H1 (cell line): ENCODE measurements around the gene PPIA. TPM values are rescaled to one million over a fixed set of nuclear protein-coding genes. Genes with fewer than 3 reads are reported as not detected.

Experiments
- CTCF ChIA-PET: fragments of 300-600 bp; sonication (Branson Sonifier 250); formaldehyde crosslinking; loops from one replicate; lab custom pipeline; 2021; ENCODE audit not compliant: partially characterized antibody; lab: Charles Lee
- POLR2A ChIA-PET: fragments of 300-600 bp; sonication (Branson Sonifier 250); formaldehyde crosslinking; loops from one replicate; lab custom pipeline; 2021; ENCODE audit warnings: inconsistent platforms; ENCODE audit not compliant: partially characterized antibody; lab: Charles Lee
- DNase-seq, 2 experiments: peaks; one replicate each; pipeline versions ENCODE4 v3.0.0 to v3.0.0-alpha.2; 2010 to 2022; ENCODE audit warnings: low spot score in 2 of 2, low read depth in 1 of 2, mixed read lengths in 1 of 2
- FAIRE-seq: peaks from 2 replicates; lab custom pipeline; 2011; peaks lifted over from hg19 to GRCh38; lab: Jason Lieb, UNC
- H2AFZ ChIP-seq: 2 replicates; pipeline ENCODE4 v1.8.1; 2012; ENCODE audit warnings: low read length, inconsistent platforms
- H2AK5ac ChIP-seq: 2 replicates; pipeline ENCODE4 v1.6.1; 2013; ENCODE audit warnings: low read depth, low read length
- H2BK120ac ChIP-seq: replicated peaks from 2 replicates; pipeline ENCODE3; 2013; ENCODE audit warnings: low read depth, low read length, inconsistent platforms
- H2BK12ac ChIP-seq: 2 replicates; pipeline ENCODE4 v1.6.1; 2013; ENCODE audit warnings: low read depth, low read length
- H2BK15ac ChIP-seq: 2 replicates; pipeline ENCODE4 v1.6.1; 2013; ENCODE audit warnings: low read length
- H2BK20ac ChIP-seq: 2 replicates; pipeline ENCODE4 v1.6.1; 2013; ENCODE audit warnings: low read length
- H2BK5ac ChIP-seq: 2 replicates; pipeline ENCODE4 v1.6.1; 2013; ENCODE audit warnings: low read depth, low read length
- H3K14ac ChIP-seq: 2 replicates; pipeline ENCODE4 v1.6.1; 2013; ENCODE audit warnings: inconsistent platforms; ENCODE audit not compliant: insufficient read length
- H3K18ac ChIP-seq: 2 replicates; pipeline ENCODE4 v1.6.1; 2013; ENCODE audit warnings: low read length; ENCODE audit errors: extremely low read depth
- H3K23ac ChIP-seq: 2 replicates; pipeline ENCODE4 v1.6.1; 2013; ENCODE audit warnings: inconsistent platforms; ENCODE audit not compliant: insufficient read length
- H3K23me2 ChIP-seq: 2 replicates; pipeline ENCODE4 v1.6.1; 2013; ENCODE audit warnings: low read depth, low read length
- H3K27ac ChIP-seq: 2 replicates; pipeline ENCODE4 v1.6.1; 2011; ENCODE audit warnings: low read depth, low read length, inconsistent platforms
- H3K27me3 ChIP-seq, 4 experiments: replicated peaks in 1 of 4; 1 replicate in 1 of 4; 2 replicates in 3 of 4; pipeline versions ENCODE4 v1.6.1 to v1.8.1; 2011 to 2013; ENCODE audit warnings: low read length in 3 of 4, mild to moderate bottlenecking in 3 of 4, inconsistent platforms in 2 of 4, mixed read lengths in 2 of 4, moderate library complexity in 1 of 4; ENCODE audit not compliant: control insufficient read depth in 3 of 4, insufficient read depth in 3 of 4; ENCODE audit errors: extremely low read depth in 1 of 4
- H3K36me3 ChIP-seq, 4 experiments: 2 replicates each; pipeline versions ENCODE4 v1.6.1 to v1.8.1; 2011 to 2013; ENCODE audit warnings: mild to moderate bottlenecking in 4 of 4, low read length in 3 of 4, moderate library complexity in 2 of 4, control low read depth in 1 of 4, inconsistent platforms in 1 of 4; ENCODE audit not compliant: insufficient read depth in 4 of 4, control insufficient read depth in 2 of 4
- H3K4ac ChIP-seq: replicated peaks from 2 replicates; pipeline ENCODE3; 2013; ENCODE audit warnings: low read length, low read depth, mixed read lengths, inconsistent platforms; ENCODE audit not compliant: insufficient read length
- H3K4me1 ChIP-seq, 4 experiments: replicated peaks in 1 of 4; 1 replicate in 1 of 4; 2 replicates in 3 of 4; pipeline versions ENCODE4 v1.6.1 to v1.8.1; 2011 to 2013; ENCODE audit warnings: low read length in 3 of 4, inconsistent platforms in 2 of 4, mixed read lengths in 1 of 4; ENCODE audit not compliant: insufficient read depth in 4 of 4, control insufficient read depth in 3 of 4
- H3K4me2 ChIP-seq, 2 experiments: 2 replicates each; pipeline versions ENCODE4 v1.6.1 to v1.8.1; 2011 to 2013; ENCODE audit warnings: low read depth in 2 of 2, low read length in 2 of 2, control low read depth in 1 of 2, inconsistent platforms in 1 of 2, mild to moderate bottlenecking in 1 of 2; ENCODE audit not compliant: insufficient read depth in 1 of 2
- H3K4me3 ChIP-seq, 4 experiments: fragments of 200-600, 300-600 bp in 1 of 4; sonication (generic), shearing (Covaris generic), sonication (Bioruptor Twin) in 1 of 4; 2 replicates each; pipeline versions ENCODE4 v1.5.1 to v1.8.1; 2011 to 2016; ENCODE audit warnings: low read length in 4 of 4, low read depth in 3 of 4, control low read depth in 2 of 4, inconsistent platforms in 2 of 4, mild to moderate bottlenecking in 2 of 4, mixed read lengths in 1 of 4, moderate library complexity in 1 of 4; ENCODE audit not compliant: insufficient read depth in 2 of 4; ENCODE audit errors: extremely low read depth in 1 of 4
- H3K56ac ChIP-seq: replicated peaks from 2 replicates; pipeline ENCODE3; 2013; ENCODE audit warnings: low read depth, mild to moderate bottlenecking, mixed read lengths, low read length, inconsistent platforms; ENCODE audit not compliant: insufficient read length
- H3K79me1 ChIP-seq: 2 replicates; pipeline ENCODE4 v1.6.1; 2013; ENCODE audit warnings: low read depth, low read length, control low read depth
- H3K79me2 ChIP-seq, 2 experiments: 2 replicates each; pipeline versions ENCODE4 v1.6.1 to v1.8.1; 2012 to 2013; ENCODE audit warnings: low read length in 2 of 2, mild to moderate bottlenecking in 2 of 2, inconsistent platforms in 1 of 2; ENCODE audit not compliant: insufficient read depth in 2 of 2, control insufficient read depth in 1 of 2
- H3K9ac ChIP-seq, 4 experiments: replicated peaks in 1 of 4; 1 replicate in 1 of 4; 2 replicates in 3 of 4; pipeline versions ENCODE4 v1.6.1 to v1.8.1; 2011 to 2013; ENCODE audit warnings: low read depth in 3 of 4, low read length in 3 of 4, control low read depth in 2 of 4, mild to moderate bottlenecking in 2 of 4, moderate library complexity in 2 of 4, inconsistent platforms in 1 of 4; ENCODE audit errors: extremely low read depth in 1 of 4
- H3K9me3 ChIP-seq, 2 experiments: 2 replicates each; pipeline versions ENCODE4 v1.6.1 to v1.8.1; 2012 to 2013; ENCODE audit warnings: mild to moderate bottlenecking in 2 of 2, moderate library complexity in 2 of 2, control low read depth in 1 of 2, inconsistent platforms in 1 of 2, low read depth in 1 of 2, low read length in 1 of 2, mixed read lengths in 1 of 2; ENCODE audit not compliant: insufficient read depth in 2 of 2
- H4K20me1 ChIP-seq, 2 experiments: replicated peaks in 1 of 2; 2 replicates each; pipeline versions ENCODE3 to v1.8.1; 2011 to 2013; ENCODE audit warnings: inconsistent platforms in 2 of 2, low read length in 2 of 2, mild to moderate bottlenecking in 1 of 2; ENCODE audit not compliant: insufficient read depth in 2 of 2, control insufficient read depth in 1 of 2
- H4K5ac ChIP-seq: 2 replicates; pipeline ENCODE4 v1.6.1; 2013; ENCODE audit warnings: low read length, low read depth, mixed read lengths, inconsistent platforms; ENCODE audit not compliant: insufficient read length
- H4K8ac ChIP-seq: 2 replicates; pipeline ENCODE4 v1.8.0; 2013; ENCODE audit warnings: mild to moderate bottlenecking, moderate library complexity, low read length, inconsistent platforms; ENCODE audit not compliant: insufficient read depth; ENCODE audit errors: extremely low read depth
- H4K91ac ChIP-seq: replicated peaks from 2 replicates; pipeline ENCODE3; 2013; ENCODE audit warnings: low read length, mixed read lengths, inconsistent platforms; ENCODE audit not compliant: insufficient read length
- KDM4A ChIP-seq: IDR thresholded peaks from one replicate; pipeline ENCODE4 v1.7.1; 2012; ENCODE audit warnings: low read depth, mild to moderate bottlenecking, moderate library complexity, low read length, inconsistent platforms; ENCODE audit not compliant: severe bottlenecking
- SIRT6 ChIP-seq: IDR thresholded peaks from one replicate; pipeline ENCODE4 v1.7.1; 2012; ENCODE audit warnings: low read length, inconsistent platforms
- WGBS, 2 experiments: shearing (Covaris generic) in 1 of 2; methylation state at CpG; one replicate each; pipeline versions ENCODE4 v1.1.6 to v1.1.7; 2013 to 2015; ENCODE audit warnings: low lambda C conversion rate in 2 of 2, mixed read lengths in 2 of 2, inconsistent platforms in 1 of 2, low coverage in 1 of 2, missing lambda C conversion rate in 1 of 2; ENCODE audit not compliant: insufficient replicate concordance in 2 of 2, insufficient coverage in 1 of 2, insufficient read length in 1 of 2; ENCODE audit errors: extremely low coverage in 1 of 2, missing lambda C conversion rate in 1 of 2; 5-methylcytosine and 5-hydroxymethylcytosine counted together
- polyA plus RNA-seq, 7 experiments: library from polyadenylated mRNA; depleted of rRNA in 3 of 7; stranded (reverse) in 5 of 7; unstranded in 2 of 7; fragments of >200 nt in 5 of 7; fragments of 200-250 nt in 2 of 7; gene quantifications; 1 replicate in 5 of 7; 2 replicates in 1 of 7; 4 replicates in 1 of 7; pipeline versions ENCODE4 v1.2.1 to v1.2.3, GENCODE V29; 2011 to 2013; ENCODE audit warnings: missing spikeins in 2 of 7, mixed read lengths in 2 of 7
- total RNA-seq: library from RNA; stranded (reverse); fragmentation: NEBNext Ultra II Directional; extraction: Animal tissue kit (Norgen Biotek cat#: 25700); gene quantifications from 2 replicates; pipeline ENCODE4 v1.2.1, GENCODE V29; 2021

The PPIA gene
- total and polyA plus RNA-seq, 2 of the 8 experiments (the other 6 are each of a cell fraction or from before 2014, with no cell fraction given), result 2,865 to 5,394 TPM

GRCh38 chr7:44759246-44759645 is 37.2 kb upstream of the PPIA start:
- Histone ChIP-seq H3K79me1 (peaks cover 3% of the 10 kb centered on the region; the same call in 1 of the 2 replicates), H2AK5ac (no peak overlapping the region), H2BK15ac (no peak overlapping the region), H4K8ac (no peak overlapping the region), H3K18ac (no peak overlapping the region), H2BK20ac (no peak overlapping the region), H3K4me3 (no peak overlapping the region), H3K23ac (no peak overlapping the region), H3K27ac (no peak overlapping the region), H3K4me2 (no peak overlapping the region), H3K56ac (no peak overlapping the region), H2BK5ac (no peak overlapping the region), H4K5ac (no peak overlapping the region), H3K23me2 (no peaks in the 10 kb centered on the region), H3K4ac (no peak overlapping the region), H4K20me1 (peaks cover 7 to 26% of the 10 kb centered on the region in 2 experiments), H3K14ac (no peak overlapping the region), H2BK12ac (no peak overlapping the region), H2AFZ (no peak overlapping the region), H3K9me3 (no peaks in the 10 kb centered on the region), H3K36me3 (peaks cover 10 to 60% (median 20%) of the 10 kb centered on the region in 4 experiments), H2BK120ac (no peak overlapping the region), H3K4me1 (no peaks in the 10 kb centered on the region), H4K91ac (no peak overlapping the region), H3K79me2 (peaks cover 0 to 12% of the 10 kb centered on the region in 2 experiments; a peak in 2 of 4 replicates), H3K9ac (no peak overlapping the region), H3K27me3 (no peaks in the 10 kb centered on the region; a peak in 1 of 7 replicates)
- TF ChIP-seq SIRT6 (no peak), KDM4A (no peak)
- ChIA-PET CTCF (interaction anchor here (0.7 kb wide), 1 partner anchor 213 kb away, joined by 4 read pairs; no protein-coding TSS in a partner anchor), POLR2A (interaction anchor here (0.6 to 2.1 kb wide), 3 partner anchors 9 to 521 kb away, joined by 3 to 7 read pairs (median 4); no protein-coding TSS in a partner anchor)
- FAIRE-seq (no peak), DNase-seq (no peak)
- WGBS, 2 experiments, result 93% methylated on average over 9 of the region's 9 CpGs; no CpG with 5 or more reads in 1 of the 2 experiments
